Subcutaneous abdominal adipose tissue (tissue), 5 donors: ENCODE results near the gene PPARD.

ENCODE experiments used
- H3K27ac ChIP-seq: one replicate; pipeline ENCODE4 v1.7.0; 2013; ENCODE audit warnings: low read depth, mild to moderate bottlenecking, inconsistent platforms, low read length, moderate library complexity
- H3K27me3 ChIP-seq, 5 donors: one replicate each; pipeline ENCODE4 v1.7.0; 2013; ENCODE audit warnings: low read length in 5 of 5, inconsistent platforms in 1 of 5; ENCODE audit not compliant: control insufficient read depth in 5 of 5, insufficient read depth in 4 of 5
- H3K36me3 ChIP-seq, 5 donors: one replicate each; pipeline ENCODE4 v1.7.0; 2013; ENCODE audit warnings: low read length in 5 of 5; ENCODE audit not compliant: control insufficient read depth in 5 of 5, insufficient read depth in 5 of 5
- H3K4me1 ChIP-seq, 5 donors: one replicate each; pipeline ENCODE4 v1.7.0; 2013; ENCODE audit warnings: low read length in 5 of 5, mild to moderate bottlenecking in 3 of 5, moderate library complexity in 1 of 5; ENCODE audit not compliant: control insufficient read depth in 5 of 5, insufficient read depth in 5 of 5
- H3K4me3 ChIP-seq, 5 donors: one replicate each; pipeline ENCODE4 v1.7.0; 2013; ENCODE audit warnings: low read length in 5 of 5, low read depth in 1 of 5
- H3K9ac ChIP-seq, 5 donors: one replicate each; pipeline ENCODE4 v1.7.0; 2013; ENCODE audit warnings: low read length in 5 of 5, mild to moderate bottlenecking in 4 of 5, moderate library complexity in 3 of 5
- H3K9me3 ChIP-seq, 5 donors: one replicate each; pipeline ENCODE4 v1.7.0; 2013; ENCODE audit warnings: low read length in 5 of 5; ENCODE audit not compliant: control insufficient read depth in 5 of 5
- donor health status: healthy.
- donor health status: healthy.
- donor health status: healthy.
- donor health status: healthy.
- donor health status: healthy.

PPARD gene

GRCh38 chr6:35365594-35366203 lies 23.3 kb downstream of the PPARD start:
- no peaks in the 10 kb centered on the region for H3K9me3 ChIP-seq
- H3K27me3 ChIP-seq = no peaks in the 10 kb centered on the region
- H3K9ac ChIP-seq = no peak overlapping the region
- no peak overlapping the region for H3K4me3 ChIP-seq
- H3K36me3 ChIP-seq = peaks cover 0 to 3% (median 0%) of the 10 kb centered on the region in 5 donors
- H3K27ac ChIP-seq = no peak overlapping the region
- peaks cover 9 to 44% (median 30%) of the 10 kb centered on the region in 5 donors for H3K4me1 ChIP-seq

- Histone ChIP-seq H3K27me3 (no peaks in the 10 kb centered on the region), H3K27ac (no peak overlapping the region), H3K9ac (no peak overlapping the region), H3K4me1 (peaks cover 9 to 43% (median 29%) of the 10 kb centered on the region in 5 donors), H3K9me3 (no peaks in the 10 kb centered on the region), H3K36me3 (peaks cover 0 to 3% (median 0%) of the 10 kb centered on the region in 5 donors), H3K4me3 (no peak overlapping the region)
These were observed 23.8 kb downstream of the PPARD start for GRCh38 chr6:35366204-35366596.

- Histone ChIP-seq H3K36me3 (peaks cover 0 to 3% (median 0%) of the 10 kb centered on the region in 5 donors), H3K9me3 (no peaks in the 10 kb centered on the region), H3K27ac (no peak overlapping the region), H3K9ac (no peak overlapping the region), H3K4me1 (peaks cover 9 to 49% (median 34%) of the 10 kb centered on the region in 5 donors), H3K4me3 (no peak overlapping the region), H3K27me3 (no peaks in the 10 kb centered on the region)
These were observed 25.3 kb downstream of the PPARD start for GRCh38 chr6:35367646-35368037.

DNA sequence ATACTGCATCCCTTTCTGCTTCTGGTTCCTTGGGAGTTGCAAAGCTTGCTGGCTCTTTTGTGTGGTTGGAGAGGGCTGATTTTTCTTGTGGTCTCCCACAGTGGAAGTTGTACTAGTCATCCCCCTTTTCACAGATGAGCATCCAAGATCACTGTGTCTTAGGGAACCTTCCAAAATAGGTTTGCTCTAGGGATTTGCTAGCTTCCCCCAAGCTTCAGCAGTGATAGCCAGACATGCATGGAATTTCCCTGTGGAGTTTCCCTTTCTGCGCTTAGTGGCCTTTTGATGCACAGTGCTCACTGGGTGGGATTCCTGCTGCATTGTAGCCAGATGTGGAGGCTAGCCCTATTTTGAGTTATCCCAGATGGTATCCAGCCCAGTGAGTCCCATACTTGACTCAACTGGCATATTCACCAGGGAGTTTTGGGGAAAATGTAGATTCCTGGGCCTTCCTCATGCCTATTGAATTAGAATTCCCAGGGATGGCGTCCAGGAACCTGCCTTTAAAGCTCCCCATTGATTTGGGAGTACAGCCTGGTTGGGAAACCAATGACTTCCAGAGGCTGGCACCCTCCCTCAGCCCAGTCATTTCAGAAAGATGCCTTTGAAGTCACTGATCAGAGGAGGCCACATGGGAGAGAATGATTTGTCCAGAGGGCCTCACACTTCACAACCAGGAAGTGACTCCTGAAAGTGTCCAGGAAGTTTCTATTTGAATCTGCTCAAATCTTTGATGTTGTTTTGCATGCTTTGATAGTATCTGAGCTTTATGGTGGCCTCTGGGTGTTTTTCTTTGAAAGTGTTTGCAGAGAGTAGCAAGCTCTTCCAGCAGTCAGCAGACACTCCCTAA lies 25.9 kb downstream of the PPARD start:
- no peak overlapping the region for H3K27ac ChIP-seq
- no peak overlapping the region for H3K4me3 ChIP-seq
- H3K27me3 ChIP-seq = no peaks in the 10 kb centered on the region
- H3K9ac ChIP-seq = no peak overlapping the region
- H3K36me3 ChIP-seq = peaks cover 0 to 3% (median 0%) of the 10 kb centered on the region in 5 donors
- no peaks in the 10 kb centered on the region for H3K9me3 ChIP-seq
- peaks cover 9 to 45% (median 34%) of the 10 kb centered on the region in 5 donors for H3K4me1 ChIP-seq

GRCh38 chr6:35370124-35370741 lies 27.9 kb downstream of the PPARD start:
- Histone ChIP-seq H3K9ac (no peak overlapping the region), H3K27ac (no peak overlapping the region), H3K4me1 (peaks cover 9 to 42% (median 34%) of the 10 kb centered on the region in 5 donors)

DNA sequence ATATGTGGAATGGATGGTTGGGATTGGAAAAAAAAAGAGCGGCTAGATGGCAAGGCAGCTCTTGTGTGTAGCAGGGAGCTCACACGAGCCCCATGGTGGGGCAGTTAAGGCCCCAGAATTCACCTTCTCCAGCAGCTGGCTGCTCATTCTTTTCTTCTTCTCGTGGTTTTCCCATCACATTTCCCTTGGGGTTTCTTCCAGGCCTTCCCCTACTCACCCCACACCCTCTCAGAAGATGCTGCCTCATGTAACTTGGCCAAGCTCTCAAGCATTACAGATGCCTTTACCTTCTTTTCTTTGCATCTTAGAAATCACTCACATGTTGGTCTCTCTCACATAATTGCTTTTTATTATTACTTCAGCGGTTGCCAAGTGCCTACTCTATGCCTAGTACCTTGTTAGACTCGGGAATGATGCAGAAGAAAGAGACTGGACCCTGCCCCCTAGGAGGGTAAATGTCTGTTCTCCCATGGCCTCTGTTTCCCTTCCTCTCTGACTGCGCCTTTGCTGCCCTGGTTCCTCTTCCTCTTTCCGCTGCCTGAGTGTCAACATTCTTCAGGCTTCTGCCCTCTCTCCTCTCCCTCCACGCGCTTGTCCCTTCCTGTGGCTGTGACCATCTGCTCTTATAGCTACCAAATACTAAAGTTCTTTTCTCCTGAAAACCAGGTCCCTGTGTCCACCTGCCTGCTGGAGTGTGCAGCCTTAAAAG lies 28.6 kb downstream of the PPARD start:
- H3K27me3 ChIP-seq = no peaks in the 10 kb centered on the region
- no peak overlapping the region for H3K9ac ChIP-seq
- H3K27ac ChIP-seq = no peak overlapping the region
- no peaks in the 10 kb centered on the region for H3K9me3 ChIP-seq
- peaks cover 0 to 3% (median 0%) of the 10 kb centered on the region in 5 donors for H3K36me3 ChIP-seq
- peaks cover 9 to 42% (median 34%) of the 10 kb centered on the region in 5 donors for H3K4me1 ChIP-seq
- H3K4me3 ChIP-seq = no peak overlapping the region

More at GRCh38 chr6:35370124-35370741, 27.9 kb downstream of the PPARD start:
- Histone ChIP-seq H3K9me3 (no peaks in the 10 kb centered on the region), H3K27me3 (no peaks in the 10 kb centered on the region), H3K36me3 (peaks cover 0 to 3% (median 0%) of the 10 kb centered on the region in 5 donors), H3K4me3 (no peak overlapping the region)

DNA sequence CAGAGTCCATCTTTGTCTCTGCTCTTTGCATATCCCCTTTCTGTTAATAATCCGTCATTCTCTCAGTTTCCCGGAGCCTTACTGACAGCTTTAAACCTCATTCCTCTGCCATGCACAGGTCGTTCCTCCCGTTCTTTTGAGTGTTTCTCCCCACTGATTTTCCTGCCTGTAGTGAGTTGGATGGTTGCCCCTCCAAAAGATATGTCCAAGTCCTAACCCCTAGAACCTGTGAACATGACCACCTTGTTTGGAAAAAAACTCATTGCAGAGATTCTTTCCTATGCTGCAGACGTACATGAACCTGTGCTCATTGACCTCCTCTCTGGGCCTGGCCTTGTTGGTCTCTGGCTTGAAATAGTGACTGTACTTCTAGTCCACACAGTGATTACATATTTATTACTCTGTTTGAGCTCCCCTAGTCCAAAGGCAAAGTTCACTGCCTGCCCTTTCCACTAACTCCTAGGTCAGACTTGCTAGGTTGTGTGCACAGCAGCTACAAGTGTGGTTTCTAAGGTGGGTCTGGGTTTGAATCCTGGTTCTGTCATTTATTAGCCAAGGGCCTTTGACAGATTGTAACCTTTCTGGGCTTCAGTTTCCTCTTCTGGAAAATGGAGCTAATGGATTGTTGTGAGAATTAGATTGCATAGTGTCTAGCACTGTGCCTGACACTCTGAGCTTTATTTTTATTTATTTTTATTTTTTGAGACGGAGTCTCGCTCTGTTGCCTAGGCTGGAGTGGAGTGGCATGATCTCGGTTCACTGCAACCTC lies 29.3 kb downstream of the PPARD start:
- no peak overlapping the region for H3K27ac ChIP-seq

GRCh38 chr6:35372633-35373032 lies 30.3 kb downstream of the PPARD start:
- H3K9ac ChIP-seq = no peak overlapping the region
- no peaks in the 10 kb centered on the region for H3K9me3 ChIP-seq
- no peaks in the 10 kb centered on the region for H3K27me3 ChIP-seq
- H3K4me3 ChIP-seq = no peak overlapping the region
- H3K27ac ChIP-seq = no peak overlapping the region
- no peaks in the 10 kb centered on the region for H3K36me3 ChIP-seq
- H3K4me1 ChIP-seq = peaks cover 9 to 40% (median 33%) of the 10 kb centered on the region in 5 donors

More for the DNA sequence above, 29.3 kb downstream of the PPARD start:
- no peak overlapping the region for H3K4me3 ChIP-seq
- H3K36me3 ChIP-seq = peaks cover 0 to 3% (median 0%) of the 10 kb centered on the region in 5 donors
- no peak overlapping the region for H3K9ac ChIP-seq
- H3K27me3 ChIP-seq = no peaks in the 10 kb centered on the region
- peaks cover 9 to 42% (median 34%) of the 10 kb centered on the region in 5 donors for H3K4me1 ChIP-seq
- H3K9me3 ChIP-seq = no peaks in the 10 kb centered on the region

- Histone ChIP-seq H3K27ac (no peak overlapping the region), H3K36me3 (no peaks in the 10 kb centered on the region), H3K4me3 (no peak overlapping the region), H3K27me3 (no peaks in the 10 kb centered on the region), H3K9ac (no peak overlapping the region), H3K9me3 (no peaks in the 10 kb centered on the region), H3K4me1 (peaks cover 0 to 6% (median 5%) of the 10 kb centered on the region in 5 donors)
These were observed 33.9 kb downstream of the PPARD start for GRCh38 chr6:35376281-35376680.
